Keratinocyte (primary cell): ENCODE data around the gene KLF7. TPM values are rescaled to one million over a fixed set of nuclear protein-coding genes. Genes with fewer than 3 reads are reported as not detected.

Source experiments
- DNase-seq: peaks from one replicate; pipeline ENCODE4 v3.0.0-alpha.2; 2011; ENCODE audit warnings: low read depth, missing footprints, low spot score
- FAIRE-seq: peaks from 2 replicates; lab custom pipeline; 2011; peaks lifted over from hg19 to GRCh38; lab: Jason Lieb, UNC
- H2AFZ ChIP-seq: 2 replicates; pipeline ENCODE4 v1.6.0; 2012; ENCODE audit warnings: low read length, control low read depth, inconsistent platforms; ENCODE audit not compliant: control insufficient read depth
- H3K27ac ChIP-seq: 2 replicates; pipeline ENCODE4 v1.5.1; 2011; ENCODE audit warnings: low read length; ENCODE audit not compliant: control insufficient read depth, insufficient read depth
- H3K27me3 ChIP-seq: 3 replicates; pipeline ENCODE4 v1.6.0; 2011; ENCODE audit warnings: low read length; ENCODE audit not compliant: control insufficient read depth, insufficient read depth; ENCODE audit errors: extremely low read depth
- H3K36me3 ChIP-seq, 2 experiments: 2 replicates in 1 of 2; 3 replicates in 1 of 2; pipeline ENCODE4 v1.5.1; 2011; ENCODE audit warnings: low read length in 2 of 2, mild to moderate bottlenecking in 1 of 2; ENCODE audit not compliant: control insufficient read depth in 2 of 2, insufficient read depth in 2 of 2; ENCODE audit errors: extremely low read depth in 1 of 2
- H3K4me1 ChIP-seq: 3 replicates; pipeline ENCODE4 v1.5.1; 2011; ENCODE audit warnings: low read length; ENCODE audit not compliant: control insufficient read depth, insufficient read depth; ENCODE audit errors: extremely low read depth
- H3K4me2 ChIP-seq: 3 replicates; pipeline ENCODE4 v1.6.0; 2011; ENCODE audit warnings: low read depth, low read length; ENCODE audit not compliant: control insufficient read depth, insufficient read depth; ENCODE audit errors: extremely low read depth
- H3K4me3 ChIP-seq, 3 experiments: fragments of 200-600 bp in 1 of 3; sonication (generic) in 1 of 3; 2 replicates in 2 of 3; 3 replicates in 1 of 3; pipeline ENCODE4 v1.5.1; 2011 to 2016; ENCODE audit warnings: low read length in 3 of 3, mild to moderate bottlenecking in 3 of 3, control low read depth in 2 of 3, inconsistent platforms in 1 of 3, low read depth in 1 of 3, mixed read lengths in 1 of 3, mixed run types in 1 of 3, moderate library complexity in 1 of 3; ENCODE audit not compliant: control insufficient read depth in 2 of 3, insufficient read depth in 2 of 3; ENCODE audit errors: extremely low read depth in 1 of 3
- H3K79me2 ChIP-seq: 2 replicates; pipeline ENCODE4 v1.6.0; 2012; ENCODE audit warnings: low read length; ENCODE audit not compliant: control insufficient read depth, insufficient read depth
- H3K9ac ChIP-seq: 3 replicates; pipeline ENCODE4 v1.6.0; 2011; ENCODE audit warnings: low read length; ENCODE audit not compliant: control insufficient read depth, insufficient read depth; ENCODE audit errors: extremely low read depth
- H3K9me1 ChIP-seq: 3 replicates; pipeline ENCODE4 v1.6.0; 2011; ENCODE audit warnings: low read length; ENCODE audit not compliant: control insufficient read depth, insufficient read depth; ENCODE audit errors: extremely low read depth
- H3K9me3 ChIP-seq: 2 replicates; pipeline ENCODE4 v1.5.1; 2012; ENCODE audit warnings: low read depth, low read length; ENCODE audit not compliant: control insufficient read depth
- H4K20me1 ChIP-seq: 3 replicates; pipeline ENCODE4 v1.6.0; 2011; ENCODE audit warnings: low read length; ENCODE audit not compliant: control insufficient read depth, insufficient read depth; ENCODE audit errors: extremely low read depth
- EZH2 ChIP-seq: IDR thresholded peaks from one replicate; pipeline ENCODE4 v1.6.1; 2012; ENCODE audit warnings: inconsistent platforms, mild to moderate bottlenecking, low read length, moderate library complexity
- dilution Hi-C: fragments of 300-500 bp; cut with MboI; formaldehyde crosslinking; loops from one replicate; pipeline ENCODE4 v1.7.0; 2020; ENCODE audit warnings: low sequenced_read_pairs; ENCODE audit not compliant: extremely low pct_ligation_motif_present
- polyA plus RNA-seq, 5 experiments: library from polyadenylated mRNA; depleted of rRNA in 3 of 5; stranded (reverse) in 3 of 5; stranded (forward) in 1 of 5; unstranded in 1 of 5; fragments of >200 nt; gene quantifications; 1 replicate in 1 of 5; 2 replicates in 3 of 5; 3 replicates in 1 of 5; pipeline versions ENCODE4 v1.2.1 to v1.2.3, GENCODE V29; 2011 to 2012; ENCODE audit warnings: missing spikeins in 2 of 5, low read depth in 1 of 5, low replicate concordance in 1 of 5
- TF ChIP-seq, protein P1 (sequence below), 3 experiments: IDR thresholded peaks in 1 of 3; conservative IDR thresholded peaks in 1 of 3; optimal IDR thresholded peaks in 1 of 3; 2 replicates in 2 of 3; 3 replicates in 1 of 3; pipeline versions ENCODE3 to v1.5.1; 2011; ENCODE audit warnings: low read length in 3 of 3, mild to moderate bottlenecking in 3 of 3, moderate library complexity in 2 of 3, control low read depth in 1 of 3, inconsistent platforms in 1 of 3; ENCODE audit not compliant: insufficient read depth in 2 of 3; ENCODE audit errors: extremely low read depth in 1 of 3

Gene KLF7
- polyA plus RNA-seq, 1 donor (not counting 4 experiments of a cell fraction or from before 2014, with no cell fraction given) = 44.7 TPM

- no peak for TF ChIP-seq EZH2
- TF ChIP-seq, protein P1, sequence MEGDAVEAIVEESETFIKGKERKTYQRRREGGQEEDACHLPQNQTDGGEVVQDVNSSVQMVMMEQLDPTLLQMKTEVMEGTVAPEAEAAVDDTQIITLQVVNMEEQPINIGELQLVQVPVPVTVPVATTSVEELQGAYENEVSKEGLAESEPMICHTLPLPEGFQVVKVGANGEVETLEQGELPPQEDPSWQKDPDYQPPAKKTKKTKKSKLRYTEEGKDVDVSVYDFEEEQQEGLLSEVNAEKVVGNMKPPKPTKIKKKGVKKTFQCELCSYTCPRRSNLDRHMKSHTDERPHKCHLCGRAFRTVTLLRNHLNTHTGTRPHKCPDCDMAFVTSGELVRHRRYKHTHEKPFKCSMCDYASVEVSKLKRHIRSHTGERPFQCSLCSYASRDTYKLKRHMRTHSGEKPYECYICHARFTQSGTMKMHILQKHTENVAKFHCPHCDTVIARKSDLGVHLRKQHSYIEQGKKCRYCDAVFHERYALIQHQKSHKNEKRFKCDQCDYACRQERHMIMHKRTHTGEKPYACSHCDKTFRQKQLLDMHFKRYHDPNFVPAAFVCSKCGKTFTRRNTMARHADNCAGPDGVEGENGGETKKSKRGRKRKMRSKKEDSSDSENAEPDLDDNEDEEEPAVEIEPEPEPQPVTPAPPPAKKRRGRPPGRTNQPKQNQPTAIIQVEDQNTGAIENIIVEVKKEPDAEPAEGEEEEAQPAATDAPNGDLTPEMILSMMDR (optimal IDR thresholded peaks at IDR 0.05 in 1 of 3, IDR thresholded peaks at IDR 0.05 in 1 of 3, conservative IDR thresholded peaks at IDR 0.05 in 1 of 3; ENCODE audit: extremely low read depth in 1 of 3, insufficient read depth in 2 of 3, low read length in 3 of 3) = no peak
- H3K4me3 ChIP-seq = no peak overlapping the region
- H4K20me1 ChIP-seq = no peaks in the 10 kb centered on the region
- H3K9me3 ChIP-seq = peaks cover 2% of the 10 kb centered on the region
- no peaks in the 10 kb centered on the region for H3K36me3 ChIP-seq
- no peak for DNase-seq
- no peak overlapping the region for H3K27ac ChIP-seq
- H3K79me2 ChIP-seq = no peaks in the 10 kb centered on the region
- no peaks in the 10 kb centered on the region for H3K4me1 ChIP-seq
- no peaks in the 10 kb centered on the region for H3K27me3 ChIP-seq
- dilution Hi-C loops = no loop called here
- FAIRE-seq = peak; percentile 34
- H3K4me2 ChIP-seq = no peak overlapping the region
- H3K9me1 ChIP-seq = no peaks in the 10 kb centered on the region
- H3K9ac ChIP-seq = no peak overlapping the region
- no peak overlapping the region for H2AFZ ChIP-seq
Measured at GRCh38 chr2:207188626-207189419, 23.1 kb upstream of the KLF7 start.

DNA sequence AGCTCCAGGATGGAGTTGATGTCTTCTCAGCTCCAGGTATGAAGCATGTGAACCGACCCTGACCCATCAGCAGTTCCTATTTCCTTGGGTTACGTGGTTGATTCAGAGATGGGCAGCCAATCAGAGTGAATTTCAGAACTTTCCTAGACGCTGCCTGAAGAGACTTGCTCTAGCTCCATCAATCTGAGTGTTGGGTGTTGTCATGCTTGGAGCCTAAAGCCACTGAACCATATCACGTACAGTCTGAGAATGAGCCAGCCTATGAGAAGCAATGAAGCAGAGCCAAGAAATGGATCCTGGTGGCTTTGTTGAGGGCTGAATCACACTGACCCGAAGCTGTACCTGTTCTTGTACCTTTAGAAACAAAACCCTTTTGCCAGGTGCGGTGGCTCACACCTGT lies 19.6 kb upstream of the KLF7 start:
- TF ChIP-seq, protein P1 (optimal IDR thresholded peaks at IDR 0.05 in 1 of 3, IDR thresholded peaks at IDR 0.05 in 1 of 3, conservative IDR thresholded peaks at IDR 0.05 in 1 of 3; ENCODE audit: extremely low read depth in 1 of 3, insufficient read depth in 2 of 3, low read length in 3 of 3) = no peak
- no peak for TF ChIP-seq EZH2
- H3K4me3 ChIP-seq = no peak overlapping the region
- DNase-seq (no peak), FAIRE-seq (no peak)
- H3K9me3 ChIP-seq = peaks cover 2% of the 10 kb centered on the region
- H3K9ac ChIP-seq = no peak overlapping the region
- dilution Hi-C loops = no loop called here
- no peaks in the 10 kb centered on the region for H3K4me1 ChIP-seq
- H3K27me3 ChIP-seq = no peaks in the 10 kb centered on the region
- H4K20me1 ChIP-seq = no peaks in the 10 kb centered on the region
- H3K4me2 ChIP-seq = no peak overlapping the region
- no peaks in the 10 kb centered on the region for H3K79me2 ChIP-seq
- no peaks in the 10 kb centered on the region for H3K36me3 ChIP-seq
- H3K27ac ChIP-seq = no peak overlapping the region
- no peaks in the 10 kb centered on the region for H3K9me1 ChIP-seq
- H2AFZ ChIP-seq = no peak overlapping the region
